ENCODE data around the gene EFNA5.

DNA sequence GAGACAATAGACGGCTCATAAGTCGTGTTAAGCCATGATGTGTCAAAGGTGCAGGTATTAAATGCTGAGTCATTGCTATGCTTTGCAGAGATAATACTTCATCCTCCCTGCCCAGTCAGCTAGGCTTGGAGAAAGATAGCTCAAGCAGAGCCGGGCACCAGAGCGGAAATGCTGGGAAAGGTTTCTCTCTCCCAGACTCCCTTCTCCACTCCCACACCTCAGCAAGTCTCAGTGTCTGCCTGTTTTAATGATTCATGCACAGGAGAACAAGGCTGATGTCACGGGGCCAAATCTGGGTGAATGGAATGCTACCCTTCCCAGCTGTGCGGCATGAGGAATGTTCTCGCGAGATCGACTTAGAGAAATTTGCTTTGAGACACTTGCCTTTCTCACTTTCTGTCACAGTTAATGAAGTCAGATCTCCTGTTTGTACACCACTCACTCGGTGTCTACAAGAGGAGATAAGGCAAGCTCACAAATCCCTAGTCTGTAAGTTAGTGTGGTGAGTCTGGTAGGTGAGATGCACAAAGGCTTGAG lies 204.4 kb downstream of the EFNA5 start:
- TF ChIP-seq, protein P1, sequence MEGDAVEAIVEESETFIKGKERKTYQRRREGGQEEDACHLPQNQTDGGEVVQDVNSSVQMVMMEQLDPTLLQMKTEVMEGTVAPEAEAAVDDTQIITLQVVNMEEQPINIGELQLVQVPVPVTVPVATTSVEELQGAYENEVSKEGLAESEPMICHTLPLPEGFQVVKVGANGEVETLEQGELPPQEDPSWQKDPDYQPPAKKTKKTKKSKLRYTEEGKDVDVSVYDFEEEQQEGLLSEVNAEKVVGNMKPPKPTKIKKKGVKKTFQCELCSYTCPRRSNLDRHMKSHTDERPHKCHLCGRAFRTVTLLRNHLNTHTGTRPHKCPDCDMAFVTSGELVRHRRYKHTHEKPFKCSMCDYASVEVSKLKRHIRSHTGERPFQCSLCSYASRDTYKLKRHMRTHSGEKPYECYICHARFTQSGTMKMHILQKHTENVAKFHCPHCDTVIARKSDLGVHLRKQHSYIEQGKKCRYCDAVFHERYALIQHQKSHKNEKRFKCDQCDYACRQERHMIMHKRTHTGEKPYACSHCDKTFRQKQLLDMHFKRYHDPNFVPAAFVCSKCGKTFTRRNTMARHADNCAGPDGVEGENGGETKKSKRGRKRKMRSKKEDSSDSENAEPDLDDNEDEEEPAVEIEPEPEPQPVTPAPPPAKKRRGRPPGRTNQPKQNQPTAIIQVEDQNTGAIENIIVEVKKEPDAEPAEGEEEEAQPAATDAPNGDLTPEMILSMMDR (tag by site-specific recombination; IDR thresholded peaks at IDR 0.05): no peak
- TF ChIP-seq ZSCAN16 (tag by site-specific recombination; IDR thresholded peaks at IDR 0.05) (no peak), ZNF76 (tag by site-specific recombination; IDR thresholded peaks at IDR 0.05; ENCODE audit: borderline replicate concordance, low read depth) (no peak), ZSCAN23 (tag by site-specific recombination; IDR thresholded peaks at IDR 0.05) (no peak), ZNF423 (tag by site-specific recombination; IDR thresholded peaks at IDR 0.05) (no peak), ZBTB8A (tag by site-specific recombination; IDR thresholded peaks at IDR 0.05) (no peak), ZNF791 (tag by site-specific recombination; IDR thresholded peaks at IDR 0.05) (no peak), ZFP37 (tag by site-specific recombination; IDR thresholded peaks at IDR 0.05) (no peak; the same call in 1 of the 2 replicates), TCF7L2 (IDR thresholded peaks at IDR 0.05; ENCODE audit: borderline replicate concordance, low read depth, low read length) (no peak)

Measured in HEK293 (cell line).